CD14-positive monocyte (primary cell): ENCODE data around the gene IL37. TPM values are rescaled to one million over a fixed set of nuclear protein-coding genes. Genes with fewer than 3 reads are reported as not detected.

ENCODE experiments used
- DNase-seq, 3 donors: peaks; one replicate each; pipeline ENCODE4 v3.0.0-alpha.2; 2011 to 2022
- H2AFZ ChIP-seq: 2 replicates; pipeline ENCODE4 v1.6.0; 2012; ENCODE audit warnings: mild to moderate bottlenecking, low read depth, low read length, inconsistent platforms; ENCODE audit not compliant: insufficient read depth, poor library complexity, severe bottlenecking
- H3K27ac ChIP-seq, 2 donors: 1 replicate in 1 of 2; 2 replicates in 1 of 2; pipeline ENCODE4 v1.5.1; 2012 to 2013; ENCODE audit warnings: low read length in 2 of 2, control low read depth in 1 of 2, inconsistent platforms in 1 of 2, low read depth in 1 of 2, mild to moderate bottlenecking in 1 of 2
- H3K27me3 ChIP-seq, 2 donors: one replicate each; pipeline versions ENCODE4 v1.6.0 to v1.6.1; 2011 to 2013; ENCODE audit warnings: low read length in 2 of 2; ENCODE audit not compliant: control insufficient read depth in 2 of 2, insufficient read depth in 2 of 2
- H3K36me3 ChIP-seq, 2 donors: replicated peaks in 1 of 2; 1 replicate in 1 of 2; 2 replicates in 1 of 2; pipeline versions ENCODE4 v1.5.1 to v1.6.1; 2012 to 2013; ENCODE audit warnings: low read length in 2 of 2, control low read depth in 1 of 2, inconsistent platforms in 1 of 2, mild to moderate bottlenecking in 1 of 2; ENCODE audit not compliant: insufficient read depth in 2 of 2, control insufficient read depth in 1 of 2
- H3K4me1 ChIP-seq, 2 donors: 1 replicate in 1 of 2; 2 replicates in 1 of 2; pipeline versions ENCODE4 v1.5.1 to v1.6.1; 2012 to 2013; ENCODE audit warnings: low read length in 2 of 2, control low read depth in 1 of 2, inconsistent platforms in 1 of 2, mild to moderate bottlenecking in 1 of 2, moderate library complexity in 1 of 2; ENCODE audit not compliant: insufficient read depth in 2 of 2, control insufficient read depth in 1 of 2
- H3K4me2 ChIP-seq: replicated peaks from 2 replicates; pipeline ENCODE3; 2012; ENCODE audit warnings: low read length, moderate library complexity, mild to moderate bottlenecking; ENCODE audit not compliant: poor library complexity, severe bottlenecking; ENCODE audit errors: extremely low read depth
- H3K4me3 ChIP-seq, 3 experiments: fragments of 200-600 bp in 1 of 3; sonication (generic) in 1 of 3; replicated peaks in 1 of 3; 1 replicate in 2 of 3; 2 replicates in 1 of 3; pipeline ENCODE4 v1.5.1; 2011 to 2013; ENCODE audit warnings: low read length in 3 of 3, mild to moderate bottlenecking in 3 of 3, control low read depth in 2 of 3, low read depth in 2 of 3, inconsistent platforms in 1 of 3, moderate library complexity in 1 of 3
- H3K79me2 ChIP-seq: 2 replicates; pipeline ENCODE4 v1.6.0; 2012; ENCODE audit warnings: mild to moderate bottlenecking, control low read depth, inconsistent platforms, low read length, moderate library complexity; ENCODE audit not compliant: insufficient read depth
- H3K9ac ChIP-seq: 2 replicates; pipeline ENCODE4 v1.6.0; 2017; ENCODE audit warnings: low read length, mild to moderate bottlenecking; ENCODE audit not compliant: insufficient read depth, poor library complexity, severe bottlenecking
- H3K9me3 ChIP-seq, 2 donors: replicated peaks in 1 of 2; 1 replicate in 1 of 2; 2 replicates in 1 of 2; pipeline versions ENCODE4 v1.5.1 to v1.6.1; 2012 to 2013; ENCODE audit warnings: low read length in 2 of 2, control low read depth in 1 of 2; ENCODE audit not compliant: control insufficient read depth in 1 of 2, insufficient read depth in 1 of 2
- H4K20me1 ChIP-seq: 2 replicates; pipeline ENCODE4 v1.6.0; 2012; ENCODE audit warnings: mild to moderate bottlenecking, low read length, control low read depth, moderate library complexity; ENCODE audit not compliant: insufficient read depth
- H3K27ac Mint-ChIP-seq, 7 donors: one replicate each; pipeline ENCODE4 v1.8.0; 2020; ENCODE audit warnings: mild to moderate bottlenecking in 7 of 7, mixed read lengths in 7 of 7, moderate library complexity in 6 of 7, inconsistent platforms in 2 of 7
- H3K27me3 Mint-ChIP-seq, 3 donors: one replicate each; pipeline ENCODE4 v1.8.0; 2021 to 2022; ENCODE audit warnings: low read depth in 3 of 3, mild to moderate bottlenecking in 3 of 3, mixed read lengths in 3 of 3, moderate library complexity in 3 of 3, inconsistent platforms in 1 of 3
- H3K36me3 Mint-ChIP-seq, 2 donors: one replicate each; pipeline ENCODE4 v1.8.0; 2020; ENCODE audit warnings: mixed read lengths in 2 of 2, inconsistent platforms in 1 of 2, mild to moderate bottlenecking in 1 of 2
- H3K4me1 Mint-ChIP-seq: one replicate; pipeline ENCODE4 v1.8.0; 2020; ENCODE audit warnings: mild to moderate bottlenecking, mixed read lengths
- H3K4me3 Mint-ChIP-seq, 2 donors: one replicate each; pipeline ENCODE4 v1.8.0; 2020; ENCODE audit warnings: mild to moderate bottlenecking in 2 of 2, mixed read lengths in 2 of 2, moderate library complexity in 1 of 2
- H3K9me3 Mint-ChIP-seq, 7 donors: one replicate each; pipeline ENCODE4 v1.8.0; 2020 to 2022; ENCODE audit warnings: mixed read lengths in 7 of 7, mild to moderate bottlenecking in 6 of 7, moderate library complexity in 6 of 7, inconsistent platforms in 2 of 7
- CTCF ChIP-seq: fragments of 200-600 bp; IDR thresholded peaks from one replicate; pipeline ENCODE4 v1.8.0; 2022; ENCODE audit warnings: antibody characterized with exemption, mild to moderate bottlenecking
- WGBS: methylation state at CpG from one replicate; pipeline ENCODE4 v1.1.5; 2013; ENCODE audit warnings: missing lambda C conversion rate; ENCODE audit not compliant: insufficient coverage; 5-methylcytosine and 5-hydroxymethylcytosine counted together
- intact Hi-C, 2 donors: fragments of 100-400 bp; cut with micrococcal nuclease; formaldehyde crosslinking; loops; one replicate each; pipeline versions ENCODE4 v1.15.0 to v1.15.1; 2023
- polyA plus RNA-seq, 3 donors: library from polyadenylated mRNA; depleted of rRNA in 1 of 3; unstranded in 2 of 3; stranded (reverse) in 1 of 3; fragments of 300-500 nt in 2 of 3; fragments of >200 nt in 1 of 3; fragmentation: Illumina TruSeq in 2 of 3; gene quantifications; 1 replicate in 2 of 3; 2 replicates in 1 of 3; pipeline ENCODE4 v1.2.3, GENCODE V29; 2012 to 2021

The IL37 gene
- polyA plus RNA-seq, 3 donors: not detected

GRCh38 chr2:112924360-112924759, 13.4 kb downstream of the IL37 start:
- no peaks in the 10 kb centered on the region for H3K9me3 ChIP-seq
- TF ChIP-seq CTCF: no peak
- no peak overlapping the region for H3K4me2 ChIP-seq
- H3K9ac ChIP-seq: no peak overlapping the region
- intact Hi-C loops: no loop called here
- no peaks in the 10 kb centered on the region for H3K27me3 ChIP-seq
- no CpG with 5 or more reads among the region's 2 CpGs for WGBS
- no peak overlapping the region for H2AFZ ChIP-seq
- H3K4me1 Mint-ChIP-seq: peaks cover 10% of the 10 kb centered on the region
- H3K4me3 ChIP-seq: no peak overlapping the region
- H3K9me3 Mint-ChIP-seq: peaks cover 0 to 2% (median 0%) of the 10 kb centered on the region in 7 donors
- H3K4me1 ChIP-seq: no peaks in the 10 kb centered on the region
- H3K27ac Mint-ChIP-seq: peak overlapping the region in 3 of 7 donors; percentile 37 to 55 (median 43)
- no peak overlapping the region for H3K4me3 Mint-ChIP-seq
- H3K36me3 Mint-ChIP-seq: no peaks in the 10 kb centered on the region
- no peak overlapping the region for H3K27ac ChIP-seq
- H4K20me1 ChIP-seq: no peaks in the 10 kb centered on the region
- no peaks in the 10 kb centered on the region for H3K36me3 ChIP-seq
- H3K79me2 ChIP-seq: no peaks in the 10 kb centered on the region
- peaks cover 0 to 2% (median 1%) of the 10 kb centered on the region in 3 donors for H3K27me3 Mint-ChIP-seq
- no peak for DNase-seq

GRCh38 chr2:112924821-112925220, 13.9 kb downstream of the IL37 start:
- Mint-ChIP-seq H3K27me3 (peaks cover 0 to 2% (median 1%) of the 10 kb centered on the region in 3 donors), H3K4me3 (no peak overlapping the region), H3K9me3 (peaks cover 0 to under 1% (median 0%) of the 10 kb centered on the region in 7 donors), H3K27ac (no peak overlapping the region), H3K4me1 (peaks cover 10% of the 10 kb centered on the region), H3K36me3 (no peaks in the 10 kb centered on the region)
- Histone ChIP-seq H3K79me2 (no peaks in the 10 kb centered on the region), H3K9me3 (no peaks in the 10 kb centered on the region), H3K4me2 (no peak overlapping the region), H2AFZ (no peak overlapping the region), H3K4me3 (no peak overlapping the region), H4K20me1 (no peaks in the 10 kb centered on the region), H3K27ac (no peak overlapping the region), H3K36me3 (no peaks in the 10 kb centered on the region), H3K27me3 (no peaks in the 10 kb centered on the region), H3K4me1 (no peaks in the 10 kb centered on the region), H3K9ac (no peak overlapping the region)
- intact Hi-C loops: no loop called here
- WGBS: no CpG with 5 or more reads among the region's 3 CpGs
- DNase-seq: no peak
- no peak for TF ChIP-seq CTCF
